Retinal pigment epithelial cell (primary cell): Measurements from ENCODE around the gene SLC35G4.
"Not testable (repeated sequence)": the region's sequence is repeated elsewhere in the genome, so short reads cannot be mapped to it uniquely, and the experiment has no call there.

ENCODE experiments used
- DNase-seq: peaks from one replicate; pipeline ENCODE4 v3.0.0-alpha.2; 2010; ENCODE audit warnings: low read depth
- H3K4me3 ChIP-seq: 2 replicates; pipeline ENCODE4 v1.5.1; 2011; ENCODE audit warnings: mild to moderate bottlenecking, low read length, control low read depth, moderate library complexity
- TF ChIP-seq, protein P1 (sequence below): conservative IDR thresholded peaks from 2 replicates; pipeline ENCODE4 v1.5.1; 2011; ENCODE audit warnings: low read depth, low read length, control low read depth, inconsistent platforms

The SLC35G4 gene

DNA sequence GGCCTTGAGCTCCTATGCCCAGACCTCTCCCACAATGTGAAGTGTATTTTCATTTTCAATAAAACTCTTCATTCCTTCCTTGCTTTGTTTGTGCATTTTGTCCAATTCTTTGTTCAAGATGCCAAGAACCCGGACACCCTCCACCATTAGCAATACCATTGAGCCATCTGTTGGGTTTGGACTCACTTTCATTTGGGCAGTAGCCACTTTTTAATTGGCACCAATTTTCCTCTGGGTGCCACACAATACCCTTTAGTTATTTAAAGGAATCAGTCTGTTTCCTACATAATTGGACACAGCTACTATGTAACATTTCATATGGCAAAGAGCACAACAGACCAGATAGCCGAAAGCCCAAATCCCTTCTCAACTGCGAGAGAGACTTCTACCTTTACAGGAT, 22.5 kb upstream of the SLC35G4 start:
- no peak overlapping the region for H3K4me3 ChIP-seq
- DNase-seq, result no peak
- TF ChIP-seq, protein P1, sequence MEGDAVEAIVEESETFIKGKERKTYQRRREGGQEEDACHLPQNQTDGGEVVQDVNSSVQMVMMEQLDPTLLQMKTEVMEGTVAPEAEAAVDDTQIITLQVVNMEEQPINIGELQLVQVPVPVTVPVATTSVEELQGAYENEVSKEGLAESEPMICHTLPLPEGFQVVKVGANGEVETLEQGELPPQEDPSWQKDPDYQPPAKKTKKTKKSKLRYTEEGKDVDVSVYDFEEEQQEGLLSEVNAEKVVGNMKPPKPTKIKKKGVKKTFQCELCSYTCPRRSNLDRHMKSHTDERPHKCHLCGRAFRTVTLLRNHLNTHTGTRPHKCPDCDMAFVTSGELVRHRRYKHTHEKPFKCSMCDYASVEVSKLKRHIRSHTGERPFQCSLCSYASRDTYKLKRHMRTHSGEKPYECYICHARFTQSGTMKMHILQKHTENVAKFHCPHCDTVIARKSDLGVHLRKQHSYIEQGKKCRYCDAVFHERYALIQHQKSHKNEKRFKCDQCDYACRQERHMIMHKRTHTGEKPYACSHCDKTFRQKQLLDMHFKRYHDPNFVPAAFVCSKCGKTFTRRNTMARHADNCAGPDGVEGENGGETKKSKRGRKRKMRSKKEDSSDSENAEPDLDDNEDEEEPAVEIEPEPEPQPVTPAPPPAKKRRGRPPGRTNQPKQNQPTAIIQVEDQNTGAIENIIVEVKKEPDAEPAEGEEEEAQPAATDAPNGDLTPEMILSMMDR, result no peak

DNA sequence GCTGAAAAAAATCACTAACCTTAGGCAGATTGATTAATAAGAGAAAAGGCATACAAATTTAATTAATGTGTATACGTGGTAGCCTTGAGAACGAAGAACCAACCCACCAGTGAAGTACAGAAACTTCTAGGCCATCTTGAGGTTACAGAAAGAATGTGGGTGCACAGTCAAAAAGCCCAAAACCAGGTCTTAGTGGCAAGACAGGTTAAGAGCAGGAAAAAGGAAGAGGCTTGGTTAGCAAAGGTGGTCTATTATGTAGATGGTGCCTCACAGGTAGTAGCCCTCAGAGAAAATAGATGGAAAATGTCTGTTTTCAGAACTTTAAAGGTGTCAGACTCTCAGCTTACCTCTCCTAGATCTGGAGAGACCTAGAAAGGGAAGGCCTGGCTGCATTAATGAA, 22.0 kb upstream of the SLC35G4 start:
- DNase-seq, result no peak
- H3K4me3 ChIP-seq, result no peak overlapping the region
- TF ChIP-seq, protein P1, result no peak

DNA sequence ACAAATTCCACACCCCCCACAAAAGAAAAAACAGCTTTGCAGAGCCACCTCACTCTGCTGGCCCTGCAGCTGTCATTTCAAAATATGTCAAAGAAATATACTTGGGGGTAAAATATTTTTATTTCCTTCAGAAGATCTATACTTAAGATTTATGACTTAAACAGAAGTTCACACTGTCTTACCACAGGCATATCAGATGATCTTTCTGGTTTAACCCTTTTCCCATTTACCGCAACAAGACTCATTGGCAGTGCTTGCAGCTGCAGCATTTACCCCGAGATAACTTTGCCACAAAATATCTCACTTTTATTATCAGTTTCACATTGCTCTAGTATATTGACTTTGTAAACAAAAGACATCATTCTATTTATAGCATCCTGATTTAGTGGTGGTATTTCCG, 21.6 kb upstream of the SLC35G4 start:
- no peak overlapping the region for H3K4me3 ChIP-seq
- DNase-seq, result no peak
- TF ChIP-seq, protein P1, result no peak

DNA sequence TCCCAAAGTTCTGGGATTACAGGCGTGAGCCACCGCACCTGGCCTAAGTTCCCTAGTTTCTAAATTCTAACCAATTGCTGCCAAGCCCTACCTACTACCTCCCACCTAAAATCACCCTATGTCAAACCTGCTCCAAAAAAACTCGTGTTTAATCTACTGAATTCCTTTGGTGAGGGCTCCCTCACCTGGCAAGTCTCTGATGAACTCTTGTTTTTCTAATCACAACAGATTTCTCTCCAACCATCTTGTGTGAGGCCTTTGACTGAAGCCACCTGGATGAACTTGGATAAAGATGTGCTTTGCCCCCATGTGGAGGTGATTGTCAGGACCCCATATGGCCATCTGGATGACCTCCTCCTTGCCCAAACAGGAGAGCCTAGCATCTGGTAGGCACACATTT, 17.4 kb upstream of the SLC35G4 start:
- no peak for DNase-seq
- TF ChIP-seq, protein P1, result no peak
- H3K4me3 ChIP-seq, result no peak overlapping the region

DNA sequence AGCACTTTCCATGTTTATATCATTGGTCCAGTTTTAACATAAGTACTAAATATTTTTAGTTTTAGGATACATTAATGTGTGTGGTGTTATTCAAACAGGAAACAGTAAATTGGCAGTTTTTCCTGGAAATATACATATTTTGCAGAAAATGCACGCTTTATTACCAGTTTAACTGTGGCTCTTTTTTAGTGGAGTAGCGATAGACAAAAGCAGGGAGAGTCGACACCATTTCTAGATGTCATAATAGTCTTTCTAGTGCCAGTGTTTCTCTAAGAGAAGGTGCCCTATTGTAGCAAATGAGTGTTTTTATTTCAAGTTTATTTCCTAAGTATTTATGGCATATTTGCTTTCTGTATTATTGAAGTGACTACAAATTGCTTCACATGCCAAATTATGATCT, 9.1 kb upstream of the SLC35G4 start:
- no peak for DNase-seq

DNA sequence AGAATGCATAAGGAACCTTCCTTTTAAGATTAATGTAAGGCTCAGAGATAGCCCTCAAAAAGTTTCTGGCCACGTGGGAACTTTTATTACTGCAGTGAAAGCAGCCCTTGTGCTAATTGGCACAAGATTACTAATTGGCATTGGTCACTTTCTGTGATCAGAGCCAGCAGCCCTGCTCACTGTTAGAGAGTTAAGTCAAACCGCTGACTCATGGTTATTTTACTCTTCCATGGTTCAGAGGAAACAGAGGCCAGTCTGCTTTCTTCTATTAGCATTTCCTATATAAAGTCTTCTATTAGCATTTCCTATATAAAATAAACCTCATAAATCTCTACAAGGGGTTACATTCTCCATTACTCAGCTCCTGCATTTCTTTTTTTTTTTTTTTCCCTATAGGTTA, 1.5 kb upstream of the SLC35G4 start:
- TF ChIP-seq, protein P1, result no peak
- peak; percentile 2 for DNase-seq
- H3K4me3 ChIP-seq, result no peak overlapping the region

More for the DNA sequence above, 9.1 kb upstream of the SLC35G4 start:
- no peak overlapping the region for H3K4me3 ChIP-seq
- TF ChIP-seq, protein P1, result no peak

DNA sequence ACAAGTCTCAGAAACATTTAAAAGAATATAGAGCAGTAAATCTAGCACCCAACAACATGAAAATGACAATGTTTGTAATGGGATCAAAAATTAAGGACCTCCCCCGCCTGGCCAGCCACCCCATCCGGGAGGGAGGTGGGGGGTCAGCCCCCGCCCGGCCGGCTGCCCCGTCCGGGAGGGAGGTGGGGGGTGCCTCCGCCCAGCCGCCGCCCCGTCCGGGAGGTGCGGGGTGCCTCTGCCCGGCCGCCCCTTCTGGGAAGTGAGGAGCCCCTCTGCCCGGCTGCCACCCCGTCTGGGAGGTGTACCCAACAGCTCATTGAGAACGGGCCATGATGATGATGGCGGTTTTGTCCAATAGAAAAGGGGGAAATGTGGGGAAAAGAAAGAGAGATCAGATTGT, 778 bp upstream of the SLC35G4 start:
- not testable (repeated sequence) for DNase-seq, H3K4me3 ChIP-seq

DNA sequence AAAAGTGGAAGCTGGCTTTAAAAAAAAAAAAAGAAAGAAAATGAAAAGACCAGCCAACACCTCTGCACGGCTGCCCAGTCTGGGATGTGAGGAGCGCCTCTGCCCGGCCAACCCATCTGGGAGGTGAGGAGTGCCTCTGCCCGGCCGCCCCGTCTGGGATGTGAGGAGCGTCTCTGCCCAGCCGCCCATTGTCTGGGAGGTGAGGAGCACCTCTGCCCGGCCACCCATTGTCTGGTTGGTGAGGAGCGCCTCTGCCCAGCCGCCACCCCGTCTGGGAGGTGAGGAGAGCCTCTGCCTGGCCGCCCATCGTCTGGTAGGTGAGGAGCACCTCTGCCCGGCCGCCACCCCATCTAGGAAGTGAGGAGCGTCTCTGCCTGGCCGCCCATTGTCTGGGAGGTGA, 3.7 kb downstream of the SLC35G4 start:
- H3K4me3 ChIP-seq, DNase-seq: not testable (repeated sequence)

DNA sequence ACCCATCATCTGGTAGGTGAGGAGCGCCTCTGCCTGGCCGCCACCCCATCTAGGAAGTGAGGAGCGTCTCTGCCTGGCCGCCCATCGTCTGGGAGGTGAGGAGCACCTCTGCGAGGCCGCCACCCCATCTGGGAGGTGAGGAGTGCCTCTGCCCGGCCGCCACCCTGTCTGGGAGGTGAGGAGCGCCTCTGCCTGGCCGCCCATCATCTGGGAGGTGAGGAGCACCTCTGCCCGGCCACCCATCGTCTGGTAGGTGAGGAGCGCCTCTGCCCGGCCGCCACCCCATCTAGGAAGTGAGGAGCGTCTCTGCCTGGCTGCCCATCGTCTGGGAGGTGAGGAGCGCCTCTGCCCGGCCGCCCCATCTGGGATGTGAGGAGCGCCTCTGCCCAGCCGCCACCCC, 4.2 kb downstream of the SLC35G4 start:
- DNase-seq, H3K4me3 ChIP-seq: not testable (repeated sequence)

DNA sequence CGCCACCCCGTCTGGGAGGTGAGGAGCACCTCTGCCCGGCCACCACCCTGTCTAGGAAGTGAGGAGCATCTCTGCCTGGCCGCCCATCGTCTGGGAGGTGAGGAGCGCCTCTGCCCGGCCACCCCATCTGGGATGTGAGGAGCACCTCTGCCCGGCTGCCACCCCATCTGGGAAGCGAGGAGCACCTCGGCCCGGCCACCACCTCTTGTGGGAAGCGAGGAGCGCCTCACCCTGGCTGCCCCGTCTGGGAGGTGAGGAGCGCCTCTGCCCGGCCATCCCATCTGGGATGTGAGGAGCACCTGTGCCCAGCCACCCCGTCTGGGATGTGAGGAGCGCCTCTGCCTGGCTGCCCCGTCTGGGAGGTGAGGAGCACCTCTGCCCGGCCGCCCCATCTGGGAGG, 4.6 kb downstream of the SLC35G4 start:
- DNase-seq, H3K4me3 ChIP-seq: not testable (repeated sequence)

DNA sequence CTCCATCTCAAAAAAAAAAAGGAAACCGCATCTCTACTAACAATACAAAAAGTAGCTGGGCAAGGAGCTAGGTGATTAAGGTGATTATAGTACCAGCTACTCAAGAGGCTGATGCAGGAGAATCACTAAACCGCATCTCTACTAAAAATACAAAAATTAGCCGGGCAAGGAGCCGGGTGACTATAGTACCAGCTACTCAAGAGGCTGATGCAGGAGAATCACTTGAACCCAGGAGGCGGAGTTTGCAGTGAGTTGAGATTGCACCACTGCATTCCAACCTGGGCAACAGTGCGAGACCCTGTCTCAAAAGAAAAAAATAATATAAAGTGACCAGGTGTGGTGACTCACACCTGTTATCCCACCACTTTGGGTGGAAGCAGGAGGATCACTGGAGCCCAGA, 5.6 kb downstream of the SLC35G4 start:
- not testable (repeated sequence) for DNase-seq, H3K4me3 ChIP-seq

DNA sequence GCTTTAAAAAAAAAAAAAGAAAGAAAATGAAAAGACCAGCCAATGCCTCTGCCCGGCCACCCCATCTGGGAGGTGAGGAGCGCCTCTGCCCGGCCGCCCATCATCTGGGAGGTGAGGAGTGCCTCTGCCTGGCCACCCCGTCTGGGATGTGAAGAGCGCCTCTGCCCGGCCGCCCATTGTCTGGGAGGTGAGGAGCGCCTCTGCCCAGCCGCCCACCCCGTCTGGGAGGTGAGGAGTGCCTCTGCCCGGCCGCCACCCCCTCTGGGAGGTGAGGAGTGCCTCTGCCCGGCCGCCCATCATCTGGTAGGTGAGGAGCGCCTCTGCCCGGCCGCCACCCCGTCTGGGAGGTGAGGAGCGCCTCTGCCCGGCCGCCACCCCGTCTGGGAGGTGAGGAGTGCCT, 37.9 kb downstream of the SLC35G4 start:
- DNase-seq, result not testable (repeated sequence)

DNA sequence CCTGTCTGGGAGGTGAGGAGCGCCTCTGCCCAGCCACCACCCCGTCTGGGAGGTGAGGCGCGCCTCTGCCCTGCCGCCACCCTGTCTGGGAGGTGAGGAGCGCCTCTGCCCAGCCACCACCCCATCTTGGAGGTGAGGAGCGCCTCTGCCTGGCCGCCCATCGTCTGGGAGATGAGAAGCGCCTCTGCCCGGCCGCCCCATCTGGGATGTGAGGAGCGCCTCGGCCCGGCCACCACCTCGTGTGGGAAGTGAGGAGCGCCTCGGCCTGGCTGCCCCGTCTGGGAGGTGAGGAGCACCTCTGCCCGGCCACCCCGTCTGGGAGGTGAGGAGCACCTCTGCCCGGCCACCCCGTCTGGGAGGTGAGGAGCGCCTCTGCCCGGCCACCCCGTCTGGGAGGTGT, 38.4 kb downstream of the SLC35G4 start:
- H3K4me3 ChIP-seq, DNase-seq: not testable (repeated sequence)

More for the DNA sequence above, 37.9 kb downstream of the SLC35G4 start:
- not testable (repeated sequence) for H3K4me3 ChIP-seq
